Erythroblast (primary cell): Measurements from ENCODE around the gene LRRK2.

Experiments
- GATA1 ChIP-seq: IDR thresholded peaks from 2 replicates; pipeline ENCODE4 v1.6.1; 2011; ENCODE audit warnings: low read depth, mild to moderate bottlenecking, control low read depth, low read length, moderate library complexity
- POLR2A ChIP-seq: IDR thresholded peaks from 2 replicates; pipeline ENCODE4 v1.6.1; 2011; ENCODE audit warnings: mild to moderate bottlenecking, low read length

DNA sequence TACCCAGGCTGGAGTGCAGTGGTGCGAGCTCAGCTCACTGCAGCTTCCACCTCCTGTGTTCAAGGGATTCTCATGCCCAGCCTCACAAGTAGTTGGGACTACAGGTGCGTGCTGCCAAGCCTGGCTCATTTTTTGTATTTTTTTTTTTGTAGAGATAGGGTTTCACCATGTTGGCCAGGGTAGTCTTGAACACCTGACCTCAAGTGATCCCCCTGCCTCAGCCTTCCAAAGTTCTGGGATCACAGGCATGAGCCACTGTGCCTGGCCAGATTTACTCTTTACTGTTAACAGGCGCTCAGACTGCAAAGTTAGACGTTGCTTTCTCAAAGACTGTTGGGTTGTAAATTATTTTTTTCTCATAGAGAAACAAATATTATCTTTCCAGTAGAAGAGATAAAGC, 46.1 kb upstream of the LRRK2 start:
- TF ChIP-seq POLR2A (no peak), GATA1 (no peak)
